Measurements from ENCODE around the gene GUCY1B1.
"Not testable (repeated sequence)": the region's sequence is repeated elsewhere in the genome, so short reads cannot be mapped to it uniquely, and the experiment has no call there.

The GUCY1B1 gene

DNA sequence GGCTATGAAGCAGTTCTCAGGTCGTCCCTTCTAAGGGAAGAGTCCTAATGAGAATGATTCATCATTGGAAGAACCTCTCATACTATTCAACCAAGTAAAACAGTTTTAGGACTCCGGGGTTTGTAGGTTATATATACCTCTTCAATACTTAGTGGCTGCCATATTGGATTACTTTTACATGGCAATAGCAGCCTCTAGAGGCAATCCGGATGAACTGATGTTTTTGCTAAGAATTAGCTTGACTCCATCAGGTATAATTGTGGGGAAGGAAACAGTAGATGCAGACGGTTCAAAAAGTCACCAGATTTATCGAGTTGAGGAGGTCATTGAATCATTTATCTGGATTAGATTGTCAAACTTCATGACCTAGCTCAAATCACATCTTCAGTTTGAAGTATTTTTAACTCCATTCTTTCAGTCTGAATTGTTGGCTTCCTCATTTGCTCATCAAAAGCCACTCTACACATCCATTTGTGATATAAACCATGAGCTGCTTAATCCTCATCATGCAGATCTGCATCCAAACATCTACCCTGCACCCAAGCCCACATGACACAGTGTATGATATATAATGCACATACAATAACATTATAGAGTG lies 28.4 kb downstream of the GUCY1B1 start:
- in situ Hi-C loops (cut with HindIII; ENCODE audit: low sequenced_read_pairs): no loop called here
- TF ChIP-seq, protein P1, sequence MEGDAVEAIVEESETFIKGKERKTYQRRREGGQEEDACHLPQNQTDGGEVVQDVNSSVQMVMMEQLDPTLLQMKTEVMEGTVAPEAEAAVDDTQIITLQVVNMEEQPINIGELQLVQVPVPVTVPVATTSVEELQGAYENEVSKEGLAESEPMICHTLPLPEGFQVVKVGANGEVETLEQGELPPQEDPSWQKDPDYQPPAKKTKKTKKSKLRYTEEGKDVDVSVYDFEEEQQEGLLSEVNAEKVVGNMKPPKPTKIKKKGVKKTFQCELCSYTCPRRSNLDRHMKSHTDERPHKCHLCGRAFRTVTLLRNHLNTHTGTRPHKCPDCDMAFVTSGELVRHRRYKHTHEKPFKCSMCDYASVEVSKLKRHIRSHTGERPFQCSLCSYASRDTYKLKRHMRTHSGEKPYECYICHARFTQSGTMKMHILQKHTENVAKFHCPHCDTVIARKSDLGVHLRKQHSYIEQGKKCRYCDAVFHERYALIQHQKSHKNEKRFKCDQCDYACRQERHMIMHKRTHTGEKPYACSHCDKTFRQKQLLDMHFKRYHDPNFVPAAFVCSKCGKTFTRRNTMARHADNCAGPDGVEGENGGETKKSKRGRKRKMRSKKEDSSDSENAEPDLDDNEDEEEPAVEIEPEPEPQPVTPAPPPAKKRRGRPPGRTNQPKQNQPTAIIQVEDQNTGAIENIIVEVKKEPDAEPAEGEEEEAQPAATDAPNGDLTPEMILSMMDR (IDR thresholded peaks at IDR 0.05; ENCODE audit: low read depth, low read length, missing control alignments): peak; percentile 84
- peak; percentile 39 for DNase-seq (ENCODE audit: low read depth)

DNA sequence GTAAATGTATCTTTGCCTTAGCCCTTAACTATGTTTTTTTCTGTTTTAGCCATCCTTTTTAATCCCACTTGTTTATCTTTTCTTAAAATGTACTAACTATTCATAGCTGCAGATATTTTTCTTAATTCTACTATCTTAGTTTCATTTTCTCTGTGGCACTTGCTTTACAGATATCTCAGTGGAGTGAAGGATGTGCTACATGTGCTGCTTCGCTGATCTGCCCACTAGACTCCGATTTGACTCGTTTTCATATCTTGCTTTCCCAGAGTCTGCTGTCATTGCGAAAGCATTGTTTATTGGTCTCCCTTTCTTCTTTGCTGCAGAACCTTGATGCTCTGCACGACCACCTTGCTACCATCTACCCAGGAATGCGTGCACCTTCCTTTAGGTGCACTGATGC lies 30.6 kb downstream of the GUCY1B1 start:
- no peak for DNase-seq (ENCODE audit: low read depth)
- in situ Hi-C loops (cut with HindIII; ENCODE audit: low sequenced_read_pairs): no loop called here
- no peak overlapping the region for H3K4me3 ChIP-seq (ENCODE audit: low read depth, low read length)
- TF ChIP-seq, protein P1 (IDR thresholded peaks at IDR 0.05; ENCODE audit: low read depth, low read length, missing control alignments): no peak

More for the DNA sequence above, 28.4 kb downstream of the GUCY1B1 start:
- H3K4me3 ChIP-seq (ENCODE audit: low read depth, low read length): no peak overlapping the region

DNA sequence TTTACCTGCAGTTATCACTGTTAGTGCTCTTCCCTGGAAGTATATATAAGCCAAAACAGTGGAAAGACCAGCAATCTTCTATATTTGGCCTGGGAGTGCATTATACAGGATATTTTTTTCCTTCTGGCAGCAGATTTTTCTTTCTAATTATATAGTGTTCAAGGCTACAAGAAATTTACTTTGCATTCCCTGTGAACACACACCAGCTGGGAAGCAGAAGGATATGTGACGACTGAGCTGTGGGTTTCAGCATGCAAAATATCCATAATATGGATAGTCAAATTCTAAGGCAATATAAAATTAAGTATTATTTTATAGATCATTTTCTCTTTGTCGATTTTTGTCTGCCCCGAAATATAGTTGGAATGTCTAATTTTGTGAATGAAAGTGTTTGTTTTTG lies 31.2 kb downstream of the GUCY1B1 start:
- in situ Hi-C loops (cut with HindIII; ENCODE audit: low sequenced_read_pairs): no loop called here
- no peak for DNase-seq (ENCODE audit: low read depth)
- no peak overlapping the region for H3K4me3 ChIP-seq (ENCODE audit: low read depth, low read length)
- TF ChIP-seq, protein P1 (IDR thresholded peaks at IDR 0.05; ENCODE audit: low read depth, low read length, missing control alignments): no peak

DNA sequence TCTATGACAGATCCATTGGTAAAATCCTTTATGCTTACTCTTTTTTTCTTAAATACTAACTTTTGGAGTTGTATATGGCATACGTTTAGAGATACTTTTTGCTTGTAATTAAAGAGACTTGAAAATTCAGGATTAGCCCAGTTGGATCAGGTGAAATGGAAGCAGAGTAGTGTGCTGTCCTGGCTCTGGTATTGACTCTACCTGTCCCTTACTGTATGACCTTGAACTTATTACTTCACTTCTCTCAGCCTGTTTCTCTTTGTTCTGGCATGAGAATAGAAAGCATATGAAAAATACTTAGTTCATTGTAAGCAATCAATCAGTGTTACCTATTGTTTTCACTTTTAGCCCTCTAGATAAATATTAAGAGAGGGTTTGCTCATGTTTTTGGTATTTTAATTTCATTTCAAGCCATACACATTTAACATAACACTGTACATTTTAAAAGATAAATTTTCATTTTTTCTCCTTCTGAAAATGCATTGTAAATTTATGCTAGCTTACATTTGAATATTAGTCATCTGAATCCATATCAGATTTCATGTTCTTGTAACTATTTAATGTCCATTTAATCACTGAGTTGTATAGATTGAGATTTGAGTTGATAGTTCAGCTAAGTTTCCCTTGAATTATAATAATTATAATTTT lies 35.9 kb downstream of the GUCY1B1 start:
- no peak overlapping the region for H3K4me3 ChIP-seq (ENCODE audit: low read depth, low read length)
- no peak for DNase-seq (ENCODE audit: low read depth)
- in situ Hi-C loops (cut with HindIII; ENCODE audit: low sequenced_read_pairs): no loop called here
- TF ChIP-seq, protein P1 (IDR thresholded peaks at IDR 0.05; ENCODE audit: low read depth, low read length, missing control alignments): no peak

DNA sequence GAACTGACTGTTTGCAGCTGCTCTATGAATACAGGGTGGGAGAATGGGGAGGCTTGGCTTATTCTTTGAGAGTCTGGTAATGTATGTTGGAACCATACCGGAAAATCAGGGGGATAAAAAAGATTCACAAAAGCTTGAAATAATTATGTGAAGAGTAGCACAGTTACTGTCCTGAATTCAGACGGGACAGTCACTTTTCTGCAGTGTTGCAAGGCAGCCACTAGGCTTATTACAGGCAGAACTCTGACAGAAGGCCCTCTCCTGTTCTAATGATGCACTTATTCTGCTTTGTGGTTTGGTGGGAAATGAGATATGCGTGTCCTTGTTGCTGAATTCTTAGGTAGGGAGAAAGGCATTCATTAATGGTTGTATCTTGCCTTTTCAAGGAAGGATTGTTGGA lies 37.2 kb downstream of the GUCY1B1 start:
- in situ Hi-C loops (cut with HindIII; ENCODE audit: low sequenced_read_pairs): no loop called here
- peak; percentile 60 for DNase-seq (ENCODE audit: low read depth)

DNA sequence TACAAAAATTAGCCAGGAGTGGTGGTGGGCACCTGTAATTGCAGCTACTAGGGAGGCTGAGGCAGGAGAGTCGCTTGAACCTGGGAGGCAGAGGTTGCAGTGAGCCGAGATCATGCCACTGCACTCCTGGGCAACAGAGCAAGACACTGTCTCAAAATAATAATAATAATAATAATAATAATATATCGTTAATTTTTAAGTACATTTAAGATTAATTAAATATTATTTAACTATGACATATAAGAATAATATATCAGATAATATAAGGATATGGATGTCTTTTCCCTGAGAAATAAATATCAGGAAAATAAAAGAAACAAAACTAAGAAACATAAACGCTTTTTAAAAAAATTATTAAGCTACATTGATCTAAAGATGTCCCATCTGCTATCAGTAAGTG lies 38.8 kb downstream of the GUCY1B1 start:
- in situ Hi-C loops (cut with HindIII; ENCODE audit: low sequenced_read_pairs); H3K4me3 ChIP-seq (ENCODE audit: low read depth, low read length); DNase-seq (ENCODE audit: low read depth): not testable (repeated sequence)

More for the DNA sequence above, 37.2 kb downstream of the GUCY1B1 start:
- H3K4me3 ChIP-seq (ENCODE audit: low read depth, low read length): no peak overlapping the region
- TF ChIP-seq, protein P1 (IDR thresholded peaks at IDR 0.05; ENCODE audit: low read depth, low read length, missing control alignments): peak; percentile 66

DNA sequence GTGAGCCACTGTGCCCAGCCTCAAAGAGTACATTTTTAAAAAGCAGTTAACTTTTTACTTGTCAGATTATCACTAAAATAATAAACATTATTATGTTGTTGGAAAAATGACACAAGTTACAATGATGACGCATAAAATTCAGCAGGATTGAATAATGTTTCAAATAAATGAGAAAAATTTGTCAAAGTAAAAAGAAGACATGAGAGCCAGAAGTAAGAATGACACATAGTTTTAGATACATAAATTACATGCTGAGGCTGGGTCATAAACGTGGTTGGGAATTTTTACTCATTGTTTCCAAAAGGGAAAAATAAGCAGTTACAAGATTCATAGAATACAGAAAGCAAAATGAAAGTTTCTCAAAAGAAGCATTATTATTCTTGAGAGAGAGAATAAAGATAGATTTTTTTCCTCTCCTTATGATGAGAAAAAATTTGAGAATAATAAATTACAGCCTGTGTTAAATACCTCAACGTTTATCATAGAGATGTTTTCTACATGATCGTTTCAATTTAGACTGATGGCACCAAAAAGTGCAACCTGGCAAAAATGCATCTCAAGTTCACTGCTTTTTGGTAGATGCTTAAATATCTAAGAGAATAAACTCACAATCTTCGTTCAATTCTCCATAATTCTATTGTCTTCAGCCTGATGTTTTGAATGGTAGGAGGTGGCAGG lies 40.4 kb downstream of the GUCY1B1 start:
- DNase-seq (ENCODE audit: low read depth): no peak
- TF ChIP-seq, protein P1 (IDR thresholded peaks at IDR 0.05; ENCODE audit: low read depth, low read length, missing control alignments): no peak
- no peak overlapping the region for H3K4me3 ChIP-seq (ENCODE audit: low read depth, low read length)
- in situ Hi-C loops (cut with HindIII; ENCODE audit: low sequenced_read_pairs): no loop called here
